K562 (cell line): ENCODE results near the gene CBL. TPM values are rescaled to one million over a fixed set of nuclear protein-coding genes. Genes with fewer than 3 reads are reported as not detected.
A peak's percentile ranks its signal among the peaks of the same experiment; 100 is the strongest.

ENCODE experiments used
- ATAC-seq: fragments of 200-7000 bp; cut with Tn5 transposase; 3 replicates; pipeline ENCODE4 v1.9.1; 2020; ENCODE audit warnings: moderate library complexity
- BruUV-seq: library from RNA; stranded (reverse); fragments of 400-500 nt; replicated peaks from 2 replicates; lab custom pipeline; 2021; lab: Mats Ljungman, UMichigan
- CTCF ChIA-PET: fragments of 300-600 bp; formaldehyde crosslinking; extraction: SDS; loops from one replicate; lab custom pipeline; 2021; ENCODE audit warnings: low intra/inter-chr PET ratio; lab: Yijun Ruan, JAX
- POLR2A ChIA-PET: fragments of 300-600, 350-650 bp; sonication (Branson Sonifier 250); formaldehyde crosslinking; extraction: SDS; loops from one replicate; lab custom pipeline; 2021; ENCODE audit warnings: antibody characterized with exemption, inconsistent platforms; lab: Yijun Ruan, JAX
- DNase-seq, 4 experiments: peaks; one replicate each; pipeline versions ENCODE4 v3.0.0 to v3.0.0-alpha.2; 2011 to 2018; ENCODE audit warnings: low spot score in 3 of 4, mixed read lengths in 3 of 4; ENCODE audit errors: extremely low read depth in 1 of 4
- FAIRE-seq: peaks from 2 replicates; lab custom pipeline; 2011; peaks lifted over from hg19 to GRCh38; lab: Jason Lieb, UNC
- H2AFZ ChIP-seq: 2 replicates; pipeline ENCODE4 v1.6.0; 2011; ENCODE audit warnings: low read depth, low read length, control low read depth, inconsistent platforms
- H3K27ac ChIP-seq: fragments of 200-600 bp; 3 replicates; pipeline ENCODE4 v1.8.0; 2011; ENCODE audit warnings: low read depth, mild to moderate bottlenecking, control low read depth, inconsistent platforms, low read length, moderate library complexity, mixed read lengths; ENCODE audit errors: extremely low read depth
- H3K27me3 ChIP-seq, 2 experiments: fragments of 300-600 bp in 1 of 2; 2 replicates in 1 of 2; 3 replicates in 1 of 2; pipeline versions ENCODE4 v1.6.0 to v1.8.0; 2011; ENCODE audit warnings: inconsistent platforms in 2 of 2, low read length in 2 of 2, mild to moderate bottlenecking in 1 of 2, mixed read lengths in 1 of 2, moderate library complexity in 1 of 2; ENCODE audit not compliant: control insufficient read depth in 2 of 2, insufficient read depth in 2 of 2
- H3K36me3 ChIP-seq: fragments of 300-600 bp; 3 replicates; pipeline ENCODE4 v1.8.0; 2011; ENCODE audit warnings: mild to moderate bottlenecking, low read length, inconsistent platforms; ENCODE audit not compliant: control insufficient read depth, insufficient read depth
- H3K4me1 ChIP-seq, 2 experiments: fragments of 200-600 bp in 1 of 2; replicated peaks in 1 of 2; 2 replicates in 1 of 2; 3 replicates in 1 of 2; pipeline versions ENCODE4 v1.5.1 to v1.8.0; 2011; ENCODE audit warnings: inconsistent platforms in 2 of 2, low read length in 2 of 2, mild to moderate bottlenecking in 1 of 2, mixed read lengths in 1 of 2, moderate library complexity in 1 of 2; ENCODE audit not compliant: control insufficient read depth in 2 of 2, insufficient read depth in 2 of 2
- H3K4me2 ChIP-seq: 2 replicates; pipeline ENCODE4 v1.6.1; 2011; ENCODE audit warnings: low read length, control low read depth, inconsistent platforms, mixed read lengths; ENCODE audit not compliant: insufficient read depth
- H3K4me3 ChIP-seq: fragments of 200-600 bp; sonication (generic), shearing (Covaris generic); 2 replicates; pipeline ENCODE4 v1.5.1; 2016; ENCODE audit warnings: control low read depth, inconsistent platforms
- H3K79me2 ChIP-seq: fragments of 200-600 bp; 3 replicates; pipeline ENCODE4 v1.8.0; 2011; ENCODE audit warnings: low read length, inconsistent platforms; ENCODE audit not compliant: control insufficient read depth, insufficient read depth
- H3K9ac ChIP-seq, 2 experiments: 2 replicates each; pipeline versions ENCODE4 v1.6.0 to v1.6.1; 2011; ENCODE audit warnings: low read depth in 2 of 2, low read length in 2 of 2, control low read depth in 1 of 2, inconsistent platforms in 1 of 2, mild to moderate bottlenecking in 1 of 2, mixed read lengths in 1 of 2; ENCODE audit not compliant: insufficient read depth in 1 of 2
- H3K9me1 ChIP-seq: one replicate; pipeline ENCODE4 v1.6.0; 2011; ENCODE audit warnings: inconsistent platforms, mild to moderate bottlenecking, low read length, moderate library complexity; ENCODE audit not compliant: control insufficient read depth, insufficient read depth
- H3K9me3 ChIP-seq: replicated peaks from 2 replicates; pipeline ENCODE4 v1.5.1; 2011; ENCODE audit warnings: low read depth, low read length, inconsistent platforms; ENCODE audit not compliant: control insufficient read depth, insufficient read depth
- H4K20me1 ChIP-seq: replicated peaks from 2 replicates; pipeline ENCODE4 v1.6.1; 2011; ENCODE audit warnings: low read length, inconsistent platforms, mixed read lengths; ENCODE audit not compliant: control insufficient read depth, insufficient read depth
- CAMTA2 ChIP-seq: fragments of 250-450 bp; sonication (Bioruptor Pico); conservative IDR thresholded peaks from 2 replicates; pipeline ENCODE4 v1.5.1; 2022
- ZKSCAN1 ChIP-seq: fragments of 150-350 bp; IDR thresholded peaks from 2 replicates; pipeline ENCODE4 v1.6.1; 2016; ENCODE audit warnings: low read depth, low read length
- WGBS: fragments of 100-300 bp; shearing (Covaris generic); methylation state at CpG from one replicate; pipeline ENCODE4 v1.1.6; 2016; ENCODE audit warnings: low coverage, mixed read lengths; ENCODE audit not compliant: insufficient coverage; ENCODE audit errors: missing lambda C conversion rate; 5-methylcytosine and 5-hydroxymethylcytosine counted together
- in situ Hi-C: fragments of 300-500 bp; cut with MboI; formaldehyde crosslinking; loops from 4 replicates; pipeline ENCODE4 v1.15.0; 2018; ENCODE audit warnings: inconsistent platforms, mixed read lengths
- intact Hi-C: fragments of 100-400 bp; cut with micrococcal nuclease; formaldehyde crosslinking; loops from 2 replicates; pipeline ENCODE4 v1.14.2; 2022
- polyA plus RNA-seq, 8 experiments: library from polyadenylated mRNA; depleted of rRNA in 4 of 8; stranded (reverse) in 5 of 8; unstranded in 3 of 8; fragments of >200 nt; fragmentation: Nextera tagmentation in 2 of 8; fragmentation: Illumina TruSeq in 1 of 8; extraction: Ambion mirVana in 2 of 8; extraction: Trizol in 1 of 8; gene quantifications; 2 replicates each; pipeline versions ENCODE4 v1.2.1 to v1.2.3, GENCODE V29; 2011 to 2014; ENCODE audit warnings: inconsistent platforms in 1 of 8, missing spikeins in 1 of 8
- total RNA-seq, 7 experiments: library from RNA; depleted of rRNA in 6 of 7; stranded (reverse); fragments of >200 nt in 6 of 7; fragmentation: Illumina TruSeq in 2 of 7; extraction: Trizol in 2 of 7; gene quantifications; 2 replicates each; pipeline versions ENCODE4 v1.2.1 to v1.2.3, GENCODE V29; 2011 to 2021; ENCODE audit warnings: low replicate concordance in 1 of 7
- TF ChIP-seq, protein P1 (sequence below): sonication (generic); formaldehyde crosslinking; IDR thresholded peaks from 2 replicates; pipeline ENCODE4 v1.8.0; 2022; ENCODE audit warnings: missing genetic modification reagents, mild to moderate bottlenecking, borderline replicate concordance

Gene CBL
- total and polyA plus RNA-seq, 9 of the 15 experiments (the other 6 are each of a cell fraction or from before 2014, with no cell fraction given): 3.2 to 24.9 (median 9.9) TPM

DNA sequence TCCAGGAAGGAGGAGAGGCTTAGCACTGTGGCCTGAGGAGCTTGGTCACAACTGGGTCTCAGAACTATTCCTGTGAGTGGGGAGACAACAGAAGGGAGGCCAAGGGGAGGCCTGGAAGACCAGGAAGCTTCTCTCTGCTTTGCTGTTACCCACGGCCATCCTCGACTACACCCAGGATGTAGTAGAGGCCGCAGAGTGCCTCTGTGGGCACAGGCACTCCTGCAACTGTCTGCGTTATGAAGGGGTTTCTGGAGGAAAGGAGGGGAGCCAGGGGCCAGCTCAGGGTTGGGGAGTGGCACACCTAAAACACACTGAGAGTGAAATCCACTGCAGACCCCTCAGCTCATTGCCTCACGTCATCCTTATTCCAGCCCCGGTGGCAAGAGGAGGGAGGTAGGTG is 144.2 kb downstream of the CBL start (continued):
- TF ChIP-seq, protein P1, sequence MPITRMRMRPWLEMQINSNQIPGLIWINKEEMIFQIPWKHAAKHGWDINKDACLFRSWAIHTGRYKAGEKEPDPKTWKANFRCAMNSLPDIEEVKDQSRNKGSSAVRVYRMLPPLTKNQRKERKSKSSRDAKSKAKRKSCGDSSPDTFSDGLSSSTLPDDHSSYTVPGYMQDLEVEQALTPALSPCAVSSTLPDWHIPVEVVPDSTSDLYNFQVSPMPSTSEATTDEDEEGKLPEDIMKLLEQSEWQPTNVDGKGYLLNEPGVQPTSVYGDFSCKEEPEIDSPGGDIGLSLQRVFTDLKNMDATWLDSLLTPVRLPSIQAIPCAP (CRISPR knock-in tag): no peak

DNA sequence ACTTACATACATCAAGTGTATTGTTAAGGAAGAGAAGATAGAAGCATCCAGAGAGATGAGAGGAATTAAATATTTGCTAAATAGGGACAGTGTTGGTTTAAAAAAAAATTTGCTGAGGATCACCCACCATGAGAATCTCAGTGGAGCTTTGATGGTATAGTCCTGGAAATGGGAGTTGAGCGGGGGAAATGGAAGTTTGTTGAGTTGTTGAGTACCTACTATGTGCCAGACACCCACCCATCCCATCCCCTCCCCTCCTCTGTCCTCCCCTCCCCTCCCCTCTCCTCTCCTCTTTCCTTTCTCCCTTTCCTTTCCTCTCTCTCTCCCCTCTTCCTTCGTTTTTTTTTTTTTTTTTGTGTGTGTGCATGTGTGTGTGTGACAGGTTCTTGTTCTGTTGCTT is 145.1 kb downstream of the CBL start:
- Histone ChIP-seq H3K27ac (no peak overlapping the region), H3K36me3 (peaks cover 13% of the 10 kb centered on the region; the same call in 1 of the 3 replicates), H3K4me1 (peaks cover 4% of the 10 kb centered on the region in 2 experiments; a peak in 4 of 5 replicates), H3K27me3 (peaks cover 0 to 6% of the 10 kb centered on the region in 2 experiments; a peak in 3 of 5 replicates), H3K4me3 (no peak overlapping the region), H2AFZ (no peak overlapping the region), H3K4me2 (no peak overlapping the region), H4K20me1 (no peaks in the 10 kb centered on the region; the same call in 1 of the 2 replicates), H3K79me2 (no peaks in the 10 kb centered on the region), H3K9ac (no peak overlapping the region), H3K9me1 (no peaks in the 10 kb centered on the region), H3K9me3 (no peaks in the 10 kb centered on the region)
- TF ChIP-seq ZKSCAN1: peak; percentile 61; the same call in 1 of the 2 replicates
- TF ChIP-seq CAMTA2 (CRISPR knock-in tag): no peak
- BruUV-seq: no TSS peak
- WGBS: 18% methylated on average over 2 of the region's 2 CpGs
- intact Hi-C loops (loop anchor here (10.0 kb wide), 1 partner anchor 864 kb away; the partner anchor contains the start of gene OAF), in situ Hi-C loops (no loop called here)
- FAIRE-seq: no peak
- DNase-seq: no peak
- CTCF ChIA-PET: no interaction called here
- POLR2A ChIA-PET: no interaction called here
- no peak for ATAC-seq
